Endothelial cell (in vitro differentiated cells): ENCODE measurements around the gene IRAK2. TPM values are rescaled to one million over a fixed set of nuclear protein-coding genes. Genes with fewer than 3 reads are reported as not detected.
A peak's percentile ranks its signal among the peaks of the same experiment; 100 is the strongest.

Source experiments
- DNase-seq: peaks from one replicate; pipeline ENCODE4 v3.0.0; 2021; ENCODE audit warnings: low spot score
- H3K27ac Mint-ChIP-seq: one replicate; pipeline ENCODE4 v1.8.0; 2021; ENCODE audit warnings: mixed read lengths, inconsistent platforms; ENCODE audit not compliant: unreplicated experiment
- H3K27me3 Mint-ChIP-seq: one replicate; pipeline ENCODE4 v1.8.0; 2021; ENCODE audit warnings: mild to moderate bottlenecking, moderate library complexity, mixed read lengths, inconsistent platforms; ENCODE audit not compliant: unreplicated experiment
- H3K36me3 Mint-ChIP-seq: one replicate; pipeline ENCODE4 v1.8.0; 2021; ENCODE audit warnings: mild to moderate bottlenecking, low read depth, mixed read lengths, inconsistent platforms; ENCODE audit not compliant: unreplicated experiment
- H3K4me1 Mint-ChIP-seq: one replicate; pipeline ENCODE4 v1.8.0; 2021; ENCODE audit warnings: mild to moderate bottlenecking, mixed read lengths, inconsistent platforms; ENCODE audit not compliant: unreplicated experiment
- H3K4me3 Mint-ChIP-seq: one replicate; pipeline ENCODE4 v1.8.0; 2021; ENCODE audit warnings: mild to moderate bottlenecking, mixed read lengths, inconsistent platforms; ENCODE audit not compliant: unreplicated experiment
- H3K9me3 Mint-ChIP-seq: one replicate; pipeline ENCODE4 v1.8.0; 2021; ENCODE audit warnings: mixed read lengths, inconsistent platforms; ENCODE audit not compliant: unreplicated experiment
- total RNA-seq: library from RNA; stranded (reverse); fragmentation: NEBNext Ultra II Directional; extraction: Animal tissue kit (Norgen Biotek cat#: 25700); gene quantifications from one replicate; pipeline ENCODE4 v1.2.1, GENCODE V29; 2021; ENCODE audit not compliant: unreplicated experiment
- TF ChIP-seq, protein P1 (sequence below): fragments of 200-600 bp; sonication (generic); IDR thresholded peaks from one replicate; pipeline ENCODE4 v1.5.0; 2021; ENCODE audit warnings: antibody characterized with exemption; ENCODE audit not compliant: unreplicated experiment

The IRAK2 gene
- total RNA-seq, 1 donor from 2014 or later = 1.1 TPM

DNA sequence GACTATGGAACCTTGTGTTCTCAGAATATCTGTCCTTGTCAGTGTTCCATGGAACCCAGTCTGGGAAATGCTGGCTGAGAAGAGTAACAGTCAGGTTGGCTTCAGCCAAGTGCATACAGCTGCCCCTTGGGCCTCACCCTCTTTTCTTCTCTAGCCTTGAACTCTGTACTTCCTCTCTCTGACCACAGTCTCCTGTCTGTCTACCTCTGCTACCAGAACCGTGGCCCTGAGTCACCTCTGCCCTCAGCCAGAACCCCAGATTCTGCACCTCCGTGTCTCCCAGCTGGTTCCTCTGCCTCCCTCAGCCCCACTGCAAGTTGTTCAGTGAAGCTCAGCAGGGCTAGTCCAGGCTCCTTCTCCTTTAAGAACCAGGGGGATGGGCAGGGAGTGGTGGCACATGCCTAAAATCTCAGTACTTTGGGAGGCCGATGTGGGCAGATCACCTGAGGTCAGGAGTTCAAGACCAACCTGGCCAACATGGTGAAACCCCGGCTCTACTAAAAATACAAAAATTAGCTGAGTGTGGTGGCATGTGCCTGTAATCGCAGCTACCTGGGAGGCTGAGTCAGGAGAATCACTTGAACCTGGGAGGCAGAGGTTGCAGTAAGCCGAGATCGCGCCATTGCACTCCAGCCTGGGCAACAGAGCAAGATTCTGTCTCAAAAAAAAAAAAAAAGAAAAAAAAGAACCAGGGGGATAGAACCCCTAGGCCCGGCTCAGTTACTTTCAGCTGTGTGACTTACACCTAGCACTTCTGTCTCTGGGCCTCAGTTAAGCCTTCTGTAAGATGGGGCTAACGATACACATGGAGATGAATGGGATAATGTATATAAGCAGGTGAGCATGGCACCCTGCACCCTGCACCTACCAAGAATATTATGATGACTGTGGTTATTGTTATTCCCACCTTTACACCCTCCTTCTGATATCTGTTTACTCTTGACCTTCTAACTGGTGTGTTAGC, 59.2 kb downstream of the IRAK2 start:
- Mint-ChIP-seq H3K9me3 (no peaks in the 10 kb centered on the region), H3K27ac (no peak overlapping the region), H3K36me3 (peaks cover 5% of the 10 kb centered on the region), H3K4me1 (peaks cover 41% of the 10 kb centered on the region), H3K4me3 (no peak overlapping the region), H3K27me3 (peaks cover 2% of the 10 kb centered on the region)
- DNase-seq = no peak
- TF ChIP-seq, protein P1, sequence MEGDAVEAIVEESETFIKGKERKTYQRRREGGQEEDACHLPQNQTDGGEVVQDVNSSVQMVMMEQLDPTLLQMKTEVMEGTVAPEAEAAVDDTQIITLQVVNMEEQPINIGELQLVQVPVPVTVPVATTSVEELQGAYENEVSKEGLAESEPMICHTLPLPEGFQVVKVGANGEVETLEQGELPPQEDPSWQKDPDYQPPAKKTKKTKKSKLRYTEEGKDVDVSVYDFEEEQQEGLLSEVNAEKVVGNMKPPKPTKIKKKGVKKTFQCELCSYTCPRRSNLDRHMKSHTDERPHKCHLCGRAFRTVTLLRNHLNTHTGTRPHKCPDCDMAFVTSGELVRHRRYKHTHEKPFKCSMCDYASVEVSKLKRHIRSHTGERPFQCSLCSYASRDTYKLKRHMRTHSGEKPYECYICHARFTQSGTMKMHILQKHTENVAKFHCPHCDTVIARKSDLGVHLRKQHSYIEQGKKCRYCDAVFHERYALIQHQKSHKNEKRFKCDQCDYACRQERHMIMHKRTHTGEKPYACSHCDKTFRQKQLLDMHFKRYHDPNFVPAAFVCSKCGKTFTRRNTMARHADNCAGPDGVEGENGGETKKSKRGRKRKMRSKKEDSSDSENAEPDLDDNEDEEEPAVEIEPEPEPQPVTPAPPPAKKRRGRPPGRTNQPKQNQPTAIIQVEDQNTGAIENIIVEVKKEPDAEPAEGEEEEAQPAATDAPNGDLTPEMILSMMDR = no peak

DNA sequence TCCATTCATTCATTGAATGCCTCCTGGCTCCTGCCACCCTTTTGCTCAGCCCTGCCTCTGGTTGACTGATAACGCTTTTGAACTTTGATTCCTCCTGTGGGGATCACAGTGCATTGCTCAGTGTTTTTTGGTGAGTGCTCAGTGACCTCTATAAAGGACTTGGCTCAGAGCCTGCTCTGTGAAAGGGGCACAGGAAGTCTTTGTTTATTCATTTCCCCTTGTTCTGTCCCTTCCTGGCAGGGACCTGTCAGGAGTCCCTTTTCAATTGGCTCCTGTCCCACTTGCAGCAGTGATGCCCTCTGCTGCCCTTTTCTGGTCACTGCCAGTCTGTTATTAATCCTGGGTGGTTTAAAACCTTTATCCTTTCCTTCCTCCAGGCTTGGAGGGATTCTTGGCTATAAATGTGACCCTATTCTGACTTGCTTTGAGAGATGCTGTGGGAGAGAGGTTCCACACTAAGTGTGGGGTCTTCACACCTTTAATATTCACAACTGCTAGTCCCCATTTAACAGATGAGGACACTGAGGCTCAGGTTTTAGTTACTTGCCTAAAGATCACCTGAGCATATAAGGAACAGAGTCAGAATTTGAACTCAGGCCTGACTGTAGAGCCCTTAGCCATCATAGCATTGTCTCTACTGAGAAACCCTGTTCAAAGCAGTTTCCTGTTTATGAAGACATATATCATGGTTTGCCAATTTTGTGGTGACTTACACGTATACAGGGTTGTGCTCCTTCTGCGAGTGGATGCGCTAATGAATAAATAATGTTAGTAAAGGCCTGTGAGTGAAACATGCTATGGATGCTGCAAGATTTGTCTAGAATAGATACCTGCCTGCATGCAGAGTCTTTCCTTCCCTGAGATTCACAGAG, 60.3 kb downstream of the IRAK2 start:
- no peaks in the 10 kb centered on the region for H3K36me3 Mint-ChIP-seq
- TF ChIP-seq, protein P1 = peak; percentile 52
- peak; percentile 54 for DNase-seq
- H3K4me1 Mint-ChIP-seq = peaks cover 40% of the 10 kb centered on the region
- peaks cover 2% of the 10 kb centered on the region for H3K27me3 Mint-ChIP-seq
- no peaks in the 10 kb centered on the region for H3K9me3 Mint-ChIP-seq
- H3K4me3 Mint-ChIP-seq = no peak overlapping the region
- peak overlapping the region; percentile 33 for H3K27ac Mint-ChIP-seq

DNA sequence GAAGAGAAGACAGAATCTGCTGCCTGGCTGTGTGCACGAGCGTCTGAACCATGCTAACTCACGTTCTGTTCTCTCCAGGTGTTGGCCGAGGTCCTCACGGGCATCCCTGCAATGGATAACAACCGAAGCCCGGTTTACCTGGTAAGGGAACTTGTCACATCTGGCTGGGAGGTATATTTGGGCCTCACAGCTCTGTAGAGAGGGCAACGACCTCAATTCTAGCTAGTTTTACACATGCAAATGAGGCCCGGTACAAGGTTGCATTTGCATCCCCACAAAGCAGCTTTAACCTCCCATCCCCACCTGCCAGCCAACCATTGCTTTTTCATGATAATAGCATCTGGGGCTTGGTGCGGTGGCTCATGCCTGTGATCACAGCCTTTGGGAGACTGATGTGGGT, 61.6 kb downstream of the IRAK2 start:
- H3K36me3 Mint-ChIP-seq = no peaks in the 10 kb centered on the region
- no peak for DNase-seq
- H3K27me3 Mint-ChIP-seq = peaks cover 2% of the 10 kb centered on the region
- H3K4me1 Mint-ChIP-seq = peaks cover 31% of the 10 kb centered on the region
- no peak overlapping the region for H3K27ac Mint-ChIP-seq
- H3K4me3 Mint-ChIP-seq = no peak overlapping the region
- H3K9me3 Mint-ChIP-seq = no peaks in the 10 kb centered on the region
- TF ChIP-seq, protein P1 = no peak

DNA sequence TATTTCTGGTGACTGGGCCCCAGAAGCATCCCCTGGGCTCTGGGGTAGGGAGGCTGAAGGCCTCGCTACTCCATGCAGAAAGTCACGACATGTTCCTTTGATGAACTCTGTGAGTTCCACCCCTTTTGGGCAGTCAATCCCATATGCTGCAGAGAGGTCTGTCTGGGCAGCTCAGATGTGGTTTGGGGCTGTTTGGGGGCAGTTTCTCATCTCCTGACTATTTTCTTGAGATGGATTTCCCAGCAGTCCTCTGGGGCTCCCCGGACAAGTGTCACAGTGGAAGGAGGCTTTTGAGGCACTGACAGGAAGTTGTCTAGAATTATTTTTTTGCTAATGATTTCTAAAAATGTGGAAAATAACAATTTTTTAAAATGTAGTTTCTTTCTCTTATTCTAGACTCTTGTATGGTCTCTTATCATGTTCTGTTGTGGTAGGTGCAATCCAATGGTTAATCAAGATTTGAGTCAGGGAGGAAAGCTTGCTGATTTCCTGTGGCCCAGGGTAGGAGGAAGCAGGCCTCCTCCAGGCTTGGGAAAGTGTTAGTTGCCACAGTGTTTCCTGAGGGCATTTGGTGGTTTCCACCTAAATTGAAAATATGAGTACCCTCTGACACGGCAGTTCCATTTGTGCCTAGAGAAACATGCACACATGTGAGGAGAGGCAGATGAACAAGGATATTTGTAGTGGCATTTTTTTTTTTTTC, 63.7 kb downstream of the IRAK2 start:
- Mint-ChIP-seq H3K36me3 (no peaks in the 10 kb centered on the region), H3K4me1 (peaks cover 31% of the 10 kb centered on the region), H3K9me3 (no peaks in the 10 kb centered on the region), H3K27me3 (peaks cover 2% of the 10 kb centered on the region), H3K4me3 (no peak overlapping the region), H3K27ac (peak overlapping the region; percentile 89)
- DNase-seq = no peak
- TF ChIP-seq, protein P1 = no peak
